K562 (cell line): ENCODE results near the gene PODN. TPM values are rescaled to one million over a fixed set of nuclear protein-coding genes. Genes with fewer than 3 reads are reported as not detected.

Source experiments
- ATAC-seq: fragments of 200-7000 bp; cut with Tn5 transposase; 3 replicates; pipeline ENCODE4 v1.9.1; 2020; ENCODE audit warnings: moderate library complexity
- BruUV-seq: library from RNA; stranded (reverse); fragments of 400-500 nt; replicated peaks from 2 replicates; lab custom pipeline; 2021; lab: Mats Ljungman, UMichigan
- CTCF ChIA-PET: fragments of 300-600 bp; formaldehyde crosslinking; extraction: SDS; loops from one replicate; lab custom pipeline; 2021; ENCODE audit warnings: low intra/inter-chr PET ratio; lab: Yijun Ruan, JAX
- POLR2A ChIA-PET: fragments of 300-600, 350-650 bp; sonication (Branson Sonifier 250); formaldehyde crosslinking; extraction: SDS; loops from one replicate; lab custom pipeline; 2021; ENCODE audit warnings: antibody characterized with exemption, inconsistent platforms; lab: Yijun Ruan, JAX
- DNase-seq, 4 experiments: peaks; one replicate each; pipeline versions ENCODE4 v3.0.0 to v3.0.0-alpha.2; 2011 to 2018; ENCODE audit warnings: low spot score in 3 of 4, mixed read lengths in 3 of 4; ENCODE audit errors: extremely low read depth in 1 of 4
- FAIRE-seq: peaks from 2 replicates; lab custom pipeline; 2011; peaks lifted over from hg19 to GRCh38; lab: Jason Lieb, UNC
- H2AFZ ChIP-seq: 2 replicates; pipeline ENCODE4 v1.6.0; 2011; ENCODE audit warnings: low read depth, low read length, control low read depth, inconsistent platforms
- H3K27ac ChIP-seq: fragments of 200-600 bp; 3 replicates; pipeline ENCODE4 v1.8.0; 2011; ENCODE audit warnings: low read depth, mild to moderate bottlenecking, control low read depth, inconsistent platforms, low read length, moderate library complexity, mixed read lengths; ENCODE audit errors: extremely low read depth
- H3K27me3 ChIP-seq, 2 experiments: fragments of 300-600 bp in 1 of 2; 2 replicates in 1 of 2; 3 replicates in 1 of 2; pipeline versions ENCODE4 v1.6.0 to v1.8.0; 2011; ENCODE audit warnings: inconsistent platforms in 2 of 2, low read length in 2 of 2, mild to moderate bottlenecking in 1 of 2, mixed read lengths in 1 of 2, moderate library complexity in 1 of 2; ENCODE audit not compliant: control insufficient read depth in 2 of 2, insufficient read depth in 2 of 2
- H3K36me3 ChIP-seq: fragments of 300-600 bp; 3 replicates; pipeline ENCODE4 v1.8.0; 2011; ENCODE audit warnings: mild to moderate bottlenecking, low read length, inconsistent platforms; ENCODE audit not compliant: control insufficient read depth, insufficient read depth
- H3K4me1 ChIP-seq, 2 experiments: fragments of 200-600 bp in 1 of 2; replicated peaks in 1 of 2; 2 replicates in 1 of 2; 3 replicates in 1 of 2; pipeline versions ENCODE4 v1.5.1 to v1.8.0; 2011; ENCODE audit warnings: inconsistent platforms in 2 of 2, low read length in 2 of 2, mild to moderate bottlenecking in 1 of 2, mixed read lengths in 1 of 2, moderate library complexity in 1 of 2; ENCODE audit not compliant: control insufficient read depth in 2 of 2, insufficient read depth in 2 of 2
- H3K4me2 ChIP-seq: 2 replicates; pipeline ENCODE4 v1.6.1; 2011; ENCODE audit warnings: low read length, control low read depth, inconsistent platforms, mixed read lengths; ENCODE audit not compliant: insufficient read depth
- H3K4me3 ChIP-seq: fragments of 200-600 bp; sonication (generic), shearing (Covaris generic); 2 replicates; pipeline ENCODE4 v1.5.1; 2016; ENCODE audit warnings: control low read depth, inconsistent platforms
- H3K79me2 ChIP-seq: fragments of 200-600 bp; 3 replicates; pipeline ENCODE4 v1.8.0; 2011; ENCODE audit warnings: low read length, inconsistent platforms; ENCODE audit not compliant: control insufficient read depth, insufficient read depth
- H3K9ac ChIP-seq, 2 experiments: 2 replicates each; pipeline versions ENCODE4 v1.6.0 to v1.6.1; 2011; ENCODE audit warnings: low read depth in 2 of 2, low read length in 2 of 2, control low read depth in 1 of 2, inconsistent platforms in 1 of 2, mild to moderate bottlenecking in 1 of 2, mixed read lengths in 1 of 2; ENCODE audit not compliant: insufficient read depth in 1 of 2
- H3K9me1 ChIP-seq: one replicate; pipeline ENCODE4 v1.6.0; 2011; ENCODE audit warnings: inconsistent platforms, mild to moderate bottlenecking, low read length, moderate library complexity; ENCODE audit not compliant: control insufficient read depth, insufficient read depth
- H3K9me3 ChIP-seq: replicated peaks from 2 replicates; pipeline ENCODE4 v1.5.1; 2011; ENCODE audit warnings: low read depth, low read length, inconsistent platforms; ENCODE audit not compliant: control insufficient read depth, insufficient read depth
- H4K20me1 ChIP-seq: replicated peaks from 2 replicates; pipeline ENCODE4 v1.6.1; 2011; ENCODE audit warnings: low read length, inconsistent platforms, mixed read lengths; ENCODE audit not compliant: control insufficient read depth, insufficient read depth
- CXXC5 ChIP-seq: fragments of 250-450 bp; sonication (Bioruptor Pico); IDR thresholded peaks from 2 replicates; pipeline ENCODE4 v1.8.0; 2022; ENCODE audit warnings: inconsistent platforms, mild to moderate bottlenecking, moderate library complexity
- HIVEP1 ChIP-seq: fragments of 250-450 bp; sonication (Bioruptor Pico); IDR thresholded peaks from 2 replicates; pipeline ENCODE4 v1.4.0; 2020; ENCODE audit warnings: mild to moderate bottlenecking
- MTA1 ChIP-seq: fragments of 450-650 bp; IDR thresholded peaks from 2 replicates; pipeline ENCODE4 v1.6.1; 2017; ENCODE audit warnings: borderline replicate concordance
- PTRF ChIP-seq: fragments of 450-650 bp; IDR thresholded peaks from 2 replicates; pipeline ENCODE4 v1.6.1; 2016; ENCODE audit warnings: mild to moderate bottlenecking, missing genetic modification characterization, missing compliant biosample characterization
- RAD21 ChIP-seq, 2 experiments: fragments of 250-450 bp in 1 of 2; fragments of 450-650 bp in 1 of 2; sonication (Bioruptor Pico) in 1 of 2; formaldehyde crosslinking in 1 of 2; IDR thresholded peaks in 1 of 2; conservative IDR thresholded peaks in 1 of 2; 2 replicates each; pipeline versions ENCODE4 v1.4.0 to v1.8.0; 2020 to 2022; ENCODE audit warnings: mild to moderate bottlenecking in 2 of 2, moderate library complexity in 1 of 2
- SIX5 ChIP-seq, 2 experiments: IDR thresholded peaks; 2 replicates each; pipeline ENCODE4 v1.6.1; 2011; ENCODE audit warnings: low read length in 2 of 2, borderline replicate concordance in 1 of 2, low read depth in 1 of 2, mild to moderate bottlenecking in 1 of 2, moderate library complexity in 1 of 2; ENCODE audit not compliant: insufficient read depth in 1 of 2
- XRCC3 ChIP-seq: fragments of 450-650 bp; IDR thresholded peaks from 2 replicates; pipeline ENCODE4 v1.6.1; 2017; ENCODE audit warnings: mild to moderate bottlenecking, moderate library complexity
- WGBS: fragments of 100-300 bp; shearing (Covaris generic); methylation state at CpG from one replicate; pipeline ENCODE4 v1.1.6; 2016; ENCODE audit warnings: low coverage, mixed read lengths; ENCODE audit not compliant: insufficient coverage; ENCODE audit errors: missing lambda C conversion rate; 5-methylcytosine and 5-hydroxymethylcytosine counted together
- in situ Hi-C: fragments of 300-500 bp; cut with MboI; formaldehyde crosslinking; loops from 4 replicates; pipeline ENCODE4 v1.15.0; 2018; ENCODE audit warnings: inconsistent platforms, mixed read lengths
- intact Hi-C: fragments of 100-400 bp; cut with micrococcal nuclease; formaldehyde crosslinking; loops from 2 replicates; pipeline ENCODE4 v1.14.2; 2022
- polyA plus RNA-seq, 8 experiments: library from polyadenylated mRNA; depleted of rRNA in 4 of 8; stranded (reverse) in 5 of 8; unstranded in 3 of 8; fragments of >200 nt; fragmentation: Nextera tagmentation in 2 of 8; fragmentation: Illumina TruSeq in 1 of 8; extraction: Ambion mirVana in 2 of 8; extraction: Trizol in 1 of 8; gene quantifications; 2 replicates each; pipeline versions ENCODE4 v1.2.1 to v1.2.3, GENCODE V29; 2011 to 2014; ENCODE audit warnings: inconsistent platforms in 1 of 8, missing spikeins in 1 of 8
- total RNA-seq, 7 experiments: library from RNA; depleted of rRNA in 6 of 7; stranded (reverse); fragments of >200 nt in 6 of 7; fragmentation: Illumina TruSeq in 2 of 7; extraction: Trizol in 2 of 7; gene quantifications; 2 replicates each; pipeline versions ENCODE4 v1.2.1 to v1.2.3, GENCODE V29; 2011 to 2021; ENCODE audit warnings: low replicate concordance in 1 of 7
- TF ChIP-seq, protein P1 (sequence below): fragments of 250-450 bp; sonication (Bioruptor Pico); IDR thresholded peaks from 2 replicates; pipeline ENCODE4 v1.8.0; 2022; ENCODE audit warnings: inconsistent platforms, mild to moderate bottlenecking, moderate library complexity, borderline replicate concordance
- TF ChIP-seq, protein P2 (sequence below): fragments of 250-450 bp; sonication (Bioruptor Pico); IDR thresholded peaks from 2 replicates; pipeline ENCODE4 v1.4.0; 2020
- TF ChIP-seq, protein P3 (sequence below), 2 experiments: IDR thresholded peaks; 2 replicates each; pipeline ENCODE4 v1.6.1; 2011; ENCODE audit warnings: borderline replicate concordance in 1 of 2, control low read depth in 1 of 2, low read depth in 1 of 2, low read length in 1 of 2, mild to moderate bottlenecking in 1 of 2, mixed read lengths in 1 of 2, moderate library complexity in 1 of 2; ENCODE audit not compliant: insufficient read depth in 1 of 2, insufficient read length in 1 of 2, poor library complexity in 1 of 2, severe bottlenecking in 1 of 2; ENCODE audit errors: extremely low read depth in 1 of 2
- TF ChIP-seq, protein P4 (sequence below): conservative IDR thresholded peaks from 2 replicates; pipeline ENCODE4 v1.6.1; 2011; ENCODE audit warnings: low read depth, mild to moderate bottlenecking, low read length; ENCODE audit not compliant: control insufficient read depth

Gene PODN
- total and polyA plus RNA-seq, 9 of the 15 experiments (the other 6 are each of a cell fraction or from before 2014, with no cell fraction given): not detected

DNA sequence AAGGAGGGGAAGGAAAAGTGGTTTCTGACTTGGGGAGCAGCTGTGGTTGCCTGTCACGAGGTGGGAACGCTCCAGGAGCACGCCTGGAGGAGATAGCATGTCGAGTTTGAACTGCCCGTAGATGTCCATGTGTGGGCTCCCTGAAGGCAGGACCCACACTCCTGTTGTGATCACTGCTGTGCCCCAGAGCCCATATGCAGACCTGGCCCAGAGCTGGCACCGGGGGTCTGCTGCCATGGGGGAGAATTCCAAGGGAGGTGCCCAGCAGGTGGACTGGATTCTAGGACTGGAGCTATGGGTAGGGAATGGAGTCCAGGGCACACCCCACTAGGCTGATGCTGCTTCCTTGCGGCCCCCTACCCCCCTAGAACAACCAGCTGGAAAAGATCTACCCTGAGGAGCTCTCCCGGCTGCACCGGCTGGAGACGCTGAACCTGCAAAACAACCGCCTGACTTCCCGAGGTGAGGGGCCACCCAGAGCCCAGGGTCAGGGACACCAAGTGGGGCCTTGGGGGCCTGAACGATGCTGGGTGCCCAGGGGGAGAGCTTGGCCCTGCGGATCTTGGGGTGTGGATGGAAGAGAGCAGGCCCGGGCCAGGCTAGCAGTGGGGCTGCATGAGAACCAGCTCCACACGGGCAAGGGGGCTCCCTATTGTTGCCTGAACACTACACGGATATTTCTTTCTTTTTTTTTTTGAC lies 9.3 kb downstream of the PODN start (continued):
- TF ChIP-seq RAD21 (CRISPR knock-in tag; conservative IDR thresholded peaks at IDR 0.05 in 1 of 2, IDR thresholded peaks at IDR 0.05 in 1 of 2) (no peak), PTRF (tag) (no peak), SIX5 (IDR thresholded peaks at IDR 0.05; ENCODE audit: borderline replicate concordance in 1 of 2, insufficient read depth in 1 of 2, low read depth in 1 of 2, low read length in 2 of 2) (no peak)
- TF ChIP-seq, protein P1, sequence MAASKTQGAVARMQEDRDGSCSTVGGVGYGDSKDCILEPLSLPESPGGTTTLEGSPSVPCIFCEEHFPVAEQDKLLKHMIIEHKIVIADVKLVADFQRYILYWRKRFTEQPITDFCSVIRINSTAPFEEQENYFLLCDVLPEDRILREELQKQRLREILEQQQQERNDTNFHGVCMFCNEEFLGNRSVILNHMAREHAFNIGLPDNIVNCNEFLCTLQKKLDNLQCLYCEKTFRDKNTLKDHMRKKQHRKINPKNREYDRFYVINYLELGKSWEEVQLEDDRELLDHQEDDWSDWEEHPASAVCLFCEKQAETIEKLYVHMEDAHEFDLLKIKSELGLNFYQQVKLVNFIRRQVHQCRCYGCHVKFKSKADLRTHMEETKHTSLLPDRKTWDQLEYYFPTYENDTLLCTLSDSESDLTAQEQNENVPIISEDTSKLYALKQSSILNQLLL (CRISPR knock-in tag): no peak
- TF ChIP-seq, protein P2, sequence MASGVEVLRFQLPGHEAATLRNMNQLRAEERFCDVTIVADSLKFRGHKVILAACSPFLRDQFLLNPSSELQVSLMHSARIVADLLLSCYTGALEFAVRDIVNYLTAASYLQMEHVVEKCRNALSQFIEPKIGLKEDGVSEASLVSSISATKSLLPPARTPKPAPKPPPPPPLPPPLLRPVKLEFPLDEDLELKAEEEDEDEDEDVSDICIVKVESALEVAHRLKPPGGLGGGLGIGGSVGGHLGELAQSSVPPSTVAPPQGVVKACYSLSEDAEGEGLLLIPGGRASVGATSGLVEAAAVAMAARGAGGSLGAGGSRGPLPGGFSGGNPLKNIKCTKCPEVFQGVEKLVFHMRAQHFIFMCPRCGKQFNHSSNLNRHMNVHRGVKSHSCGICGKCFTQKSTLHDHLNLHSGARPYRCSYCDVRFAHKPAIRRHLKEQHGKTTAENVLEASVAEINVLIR (CRISPR knock-in tag): no peak
- TF ChIP-seq, all 486 proteins: peak for 0

DNA sequence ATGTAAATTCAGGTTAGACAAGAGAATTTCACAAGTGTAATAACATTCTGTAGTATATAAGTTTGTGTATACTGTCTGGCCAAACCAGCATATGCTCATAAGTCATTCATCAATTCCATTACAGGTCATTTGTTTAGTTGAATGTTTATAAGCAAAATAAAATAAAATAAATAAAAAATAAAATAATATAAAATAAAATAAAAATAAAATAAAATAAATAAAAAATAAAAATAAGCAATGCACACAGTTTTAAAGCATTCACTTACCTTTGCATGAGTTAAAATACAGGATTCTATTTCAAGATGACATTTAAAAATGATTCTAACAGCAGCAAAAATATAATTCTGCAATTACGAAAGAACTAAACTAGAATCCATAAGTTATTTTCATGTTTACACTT lies 9.9 kb downstream of the PODN start:
- Histone ChIP-seq H3K79me2 (no peaks in the 10 kb centered on the region), H2AFZ (no peak overlapping the region), H3K27ac (no peak overlapping the region), H3K9me3 (no peaks in the 10 kb centered on the region), H3K4me1 (peaks cover 0 to 28% of the 10 kb centered on the region in 2 experiments; a peak in 2 of 5 replicates), H3K9ac (no peak overlapping the region), H3K36me3 (no peaks in the 10 kb centered on the region), H3K4me2 (no peak overlapping the region), H4K20me1 (no peaks in the 10 kb centered on the region), H3K27me3 (peaks cover 14 to 33% of the 10 kb centered on the region in 2 experiments; a peak in 4 of 5 replicates), H3K9me1 (no peaks in the 10 kb centered on the region), H3K4me3 (no peak overlapping the region)
- CTCF ChIA-PET: no interaction called here
- FAIRE-seq: no peak
- intact Hi-C loops (no loop called here), in situ Hi-C loops (no loop called here)
- POLR2A ChIA-PET: interaction anchor here (0.6 to 1.3 kb wide), 3 partner anchors 8 to 128 kb away, joined by 3 to 5 read pairs (median 4); no protein-coding TSS in a partner anchor
- WGBS: 29% methylated on average over 1 of the region's 1 CpG
- TF ChIP-seq, protein P3, sequence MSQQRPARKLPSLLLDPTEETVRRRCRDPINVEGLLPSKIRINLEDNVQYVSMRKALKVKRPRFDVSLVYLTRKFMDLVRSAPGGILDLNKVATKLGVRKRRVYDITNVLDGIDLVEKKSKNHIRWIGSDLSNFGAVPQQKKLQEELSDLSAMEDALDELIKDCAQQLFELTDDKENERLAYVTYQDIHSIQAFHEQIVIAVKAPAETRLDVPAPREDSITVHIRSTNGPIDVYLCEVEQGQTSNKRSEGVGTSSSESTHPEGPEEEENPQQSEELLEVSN (IDR thresholded peaks at IDR 0.05; ENCODE audit: borderline replicate concordance in 1 of 2, extremely low read depth in 1 of 2, insufficient read depth in 1 of 2, insufficient read length in 1 of 2, low read depth in 1 of 2, low read length in 1 of 2, poor library complexity in 1 of 2, severe bottlenecking in 1 of 2): no peak
- TF ChIP-seq XRCC3: no peak
- no peak for TF ChIP-seq MTA1
- TF ChIP-seq, protein P4, sequence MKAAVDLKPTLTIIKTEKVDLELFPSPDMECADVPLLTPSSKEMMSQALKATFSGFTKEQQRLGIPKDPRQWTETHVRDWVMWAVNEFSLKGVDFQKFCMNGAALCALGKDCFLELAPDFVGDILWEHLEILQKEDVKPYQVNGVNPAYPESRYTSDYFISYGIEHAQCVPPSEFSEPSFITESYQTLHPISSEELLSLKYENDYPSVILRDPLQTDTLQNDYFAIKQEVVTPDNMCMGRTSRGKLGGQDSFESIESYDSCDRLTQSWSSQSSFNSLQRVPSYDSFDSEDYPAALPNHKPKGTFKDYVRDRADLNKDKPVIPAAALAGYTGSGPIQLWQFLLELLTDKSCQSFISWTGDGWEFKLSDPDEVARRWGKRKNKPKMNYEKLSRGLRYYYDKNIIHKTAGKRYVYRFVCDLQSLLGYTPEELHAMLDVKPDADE: no peak
- no peak for TF ChIP-seq HIVEP1 (CRISPR knock-in tag)
- no peak for TF ChIP-seq CXXC5
- no peak for DNase-seq
- ATAC-seq: no peak
- BruUV-seq: no TSS peak
